Lower leg skin (tissue), 4 donors: Measurements from ENCODE around the gene UPK2. TPM values are rescaled to one million over a fixed set of nuclear protein-coding genes. Genes with fewer than 3 reads are reported as not detected.

ENCODE experiments used
- DNase-seq, 2 donors: peaks; one replicate each; pipeline ENCODE4 v3.0.0-alpha.2; 2019; ENCODE audit warnings: low spot score in 2 of 2
- H3K4me3 ChIP-seq: fragments of 200-600 bp; sonication (generic); 2 replicates; pipeline ENCODE4 v1.5.1; 2017; ENCODE audit warnings: mild to moderate bottlenecking, low read depth; ENCODE audit not compliant: poor library complexity, severe bottlenecking
- POLR2A ChIP-seq, 2 donors: fragments of 450-650 bp; IDR thresholded peaks; one replicate each; pipeline ENCODE4 v1.6.1; 2016 to 2017; ENCODE audit warnings: antibody characterized with exemption in 2 of 2, mild to moderate bottlenecking in 1 of 2, moderate library complexity in 1 of 2
- WGBS, 2 donors: methylation state at CpG; one replicate each; pipeline ENCODE4 v1.1.5; 2018; 5-methylcytosine and 5-hydroxymethylcytosine counted together
- intact Hi-C: fragments of 100-400 bp; cut with DNase I; formaldehyde crosslinking; loops from one replicate; pipeline ENCODE4 v1.15.0; 2023; ENCODE audit warnings: low total_unique reads
- microRNA-seq, 2 donors: library from miRNA; unstranded; fragments of <30 nt; microRNA quantifications; one replicate each; pipeline ENCODE4, GENCODE V29; 2016; ENCODE audit warnings: borderline replicate concordance in 2 of 2, borderline number of aligned reads in 1 of 2
- total RNA-seq, 4 donors: library from RNA; depleted of rRNA; stranded (reverse); fragments of >200 nt; gene quantifications; one replicate each; pipeline ENCODE4 v1.1.0, GENCODE V29; 2016
- TF ChIP-seq, protein P1 (sequence below), 3 donors: fragments of 450-650 bp; IDR thresholded peaks; one replicate each; pipeline ENCODE4 v1.5.1; 2016; ENCODE audit warnings: antibody characterized with exemption in 3 of 3, mild to moderate bottlenecking in 3 of 3, moderate library complexity in 2 of 3

UPK2 gene
- total RNA-seq, 4 donors from 2014 or later = not detected

DNA sequence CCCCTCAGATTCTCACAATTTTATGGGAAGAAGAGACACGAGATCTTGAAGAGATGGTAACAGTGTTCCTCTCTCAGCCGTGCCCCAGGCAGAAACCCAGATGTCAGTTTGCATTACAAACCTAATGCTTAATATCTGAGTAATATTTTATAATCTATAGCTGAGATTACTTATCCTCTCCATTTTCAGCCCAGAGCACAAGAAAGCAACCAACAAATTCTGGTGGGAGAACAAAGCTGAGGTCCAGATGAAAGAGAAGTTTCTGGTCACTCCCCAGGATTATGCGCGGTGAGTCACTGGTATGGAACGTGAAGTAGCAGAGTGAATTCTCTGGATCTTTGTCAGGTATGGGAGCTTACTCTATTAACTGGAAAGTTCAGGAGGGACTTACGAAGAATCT, 42.7 kb downstream of the UPK2 start:
- DNase-seq = no peak
- TF ChIP-seq, protein P1, sequence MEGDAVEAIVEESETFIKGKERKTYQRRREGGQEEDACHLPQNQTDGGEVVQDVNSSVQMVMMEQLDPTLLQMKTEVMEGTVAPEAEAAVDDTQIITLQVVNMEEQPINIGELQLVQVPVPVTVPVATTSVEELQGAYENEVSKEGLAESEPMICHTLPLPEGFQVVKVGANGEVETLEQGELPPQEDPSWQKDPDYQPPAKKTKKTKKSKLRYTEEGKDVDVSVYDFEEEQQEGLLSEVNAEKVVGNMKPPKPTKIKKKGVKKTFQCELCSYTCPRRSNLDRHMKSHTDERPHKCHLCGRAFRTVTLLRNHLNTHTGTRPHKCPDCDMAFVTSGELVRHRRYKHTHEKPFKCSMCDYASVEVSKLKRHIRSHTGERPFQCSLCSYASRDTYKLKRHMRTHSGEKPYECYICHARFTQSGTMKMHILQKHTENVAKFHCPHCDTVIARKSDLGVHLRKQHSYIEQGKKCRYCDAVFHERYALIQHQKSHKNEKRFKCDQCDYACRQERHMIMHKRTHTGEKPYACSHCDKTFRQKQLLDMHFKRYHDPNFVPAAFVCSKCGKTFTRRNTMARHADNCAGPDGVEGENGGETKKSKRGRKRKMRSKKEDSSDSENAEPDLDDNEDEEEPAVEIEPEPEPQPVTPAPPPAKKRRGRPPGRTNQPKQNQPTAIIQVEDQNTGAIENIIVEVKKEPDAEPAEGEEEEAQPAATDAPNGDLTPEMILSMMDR (IDR thresholded peaks at IDR 0.05) = no peak
- no peak for TF ChIP-seq POLR2A (IDR thresholded peaks at IDR 0.05)
- WGBS, 2 donors = 38 to 40% methylated on average over 6 of the region's 6 CpGs
- peak overlapping the region; percentile 76 for H3K4me3 ChIP-seq
- intact Hi-C loops = no loop called here

DNA sequence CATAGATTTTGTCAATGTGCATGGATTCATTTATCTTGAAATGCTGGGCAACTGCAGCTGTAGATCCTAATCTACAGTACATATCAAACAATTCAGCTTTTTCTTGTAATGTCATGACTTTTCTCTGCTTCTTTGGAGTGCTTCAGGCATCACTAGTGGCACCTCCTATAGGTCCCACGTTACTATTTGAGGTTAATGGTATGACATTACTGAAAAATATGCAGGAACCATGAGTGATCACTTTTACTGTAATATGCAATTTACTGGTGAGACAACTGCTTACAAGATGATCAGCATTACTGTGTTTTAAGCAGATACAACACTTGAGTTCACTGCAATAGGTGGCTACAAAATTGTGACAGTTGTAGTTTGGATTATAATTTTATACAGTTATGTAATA, 44.8 kb downstream of the UPK2 start:
- DNase-seq = no peak
- 35 to 46% methylated on average over 1 of the region's 1 CpG for WGBS, 2 donors
- no peak overlapping the region for H3K4me3 ChIP-seq
- no peak for TF ChIP-seq POLR2A (IDR thresholded peaks at IDR 0.05)
- TF ChIP-seq, protein P1 (IDR thresholded peaks at IDR 0.05) = no peak
- intact Hi-C loops = no loop called here

GRCh38 chr11:119006656-119007055, 50.6 kb downstream of the UPK2 start:
- intact Hi-C loops = no loop called here
- TF ChIP-seq POLR2A (IDR thresholded peaks at IDR 0.05) = no peak
- TF ChIP-seq, protein P1 (IDR thresholded peaks at IDR 0.05) = no peak
- no peak overlapping the region for H3K4me3 ChIP-seq
- DNase-seq = no peak
- 85 to 86% methylated on average over 4 of the region's 4 CpGs for WGBS, 2 donors

Small RNA genes lying within 50 kb of the gene (microRNA-seq; reads per million reads assigned to microRNA genes)
- gene MIR4492 = 0 reads per million in 2 donors

Other genes starting within 250 kb of the UPK2 start
- gene DDX6, start 165.1 kb upstream of the UPK2 start, total RNA-seq = 100 to 1,000 TPM in 2 of 4 donors, 10 to 100 TPM in 2; 71.8 to 117 (median 88.6) TPM
- not detected for gene CXCR5, start 72.4 kb upstream of the UPK2 start, total RNA-seq
- 10 to 100 TPM; 34.5 to 59.4 (median 45.8) TPM for gene BCL9L, start 30.4 kb upstream of the UPK2 start, total RNA-seq
- not detected for gene FOXR1, start 15.5 kb downstream of the UPK2 start, total RNA-seq
- gene CENATAC, start 41.8 kb downstream of the UPK2 start, total RNA-seq = 10 to 100 TPM; 21.2 to 66.8 (median 39.9) TPM
- 1,000 to 10,000 TPM; 1,252 to 2,859 (median 1,930) TPM for gene RPS25, start 62.0 kb downstream of the UPK2 start, total RNA-seq
- 10 to 100 TPM; 40.3 to 53.4 (median 52.2) TPM for gene TRAPPC4, start 62.5 kb downstream of the UPK2 start, total RNA-seq
- 10 to 100 TPM; 14.0 to 25.4 (median 19.5) TPM for gene SLC37A4, start 74.6 kb downstream of the UPK2 start, total RNA-seq
- gene HYOU1, start 100.9 kb downstream of the UPK2 start, total RNA-seq = 10 to 100 TPM; 21.8 to 47.0 (median 33.0) TPM
- gene VPS11, start 111.5 kb downstream of the UPK2 start, total RNA-seq = 10 to 100 TPM; 30.2 to 44.1 (median 41.3) TPM
- gene HMBS, start 128.6 kb downstream of the UPK2 start, total RNA-seq = 10 to 100 TPM in 3 of 4 donors, 1 to 10 TPM in 1; 8.8 to 11.9 (median 11.1) TPM
- 10 to 100 TPM; 18.9 to 46.9 (median 27.5) TPM for gene DPAGT1, start 145.6 kb downstream of the UPK2 start, total RNA-seq
- 10 to 100 TPM; 16.8 to 27.2 (median 22.6) TPM for gene C2CD2L, start 151.0 kb downstream of the UPK2 start, total RNA-seq
- gene HINFP, start 165.3 kb downstream of the UPK2 start, total RNA-seq = 10 to 100 TPM; 15.0 to 39.6 (median 31.2) TPM
- 1 to 10 TPM in 1 of 4 donors, under 1 TPM in 3; 0.52 to 1.1 (median 0.67) TPM for gene ABCG4, start 192.8 kb downstream of the UPK2 start, total RNA-seq
- 10 to 100 TPM; 31.4 to 58.0 (median 47.1) TPM for gene NLRX1, start 212.4 kb downstream of the UPK2 start, total RNA-seq
- gene NHERF4, start 229.2 kb downstream of the UPK2 start, total RNA-seq = under 1 TPM in 2 of 4 donors, not detected in 2; 0.27 to 0.53 TPM